ENCODE measurements around the gene MOB2.

Gene MOB2

GRCh38 chr11:1502954-1503707 lies 16.6 kb upstream of the MOB2 start:
- DNase-seq: no peak

GRCh38 chr11:1502168-1502953 lies 15.8 kb upstream of the MOB2 start:
- DNase-seq: no peak

GRCh38 chr11:1501421-1502167 lies 15.0 kb upstream of the MOB2 start:
- no peak for DNase-seq

GRCh38 chr11:1500466-1501420 lies 14.2 kb upstream of the MOB2 start:
- no peak for DNase-seq

DNA sequence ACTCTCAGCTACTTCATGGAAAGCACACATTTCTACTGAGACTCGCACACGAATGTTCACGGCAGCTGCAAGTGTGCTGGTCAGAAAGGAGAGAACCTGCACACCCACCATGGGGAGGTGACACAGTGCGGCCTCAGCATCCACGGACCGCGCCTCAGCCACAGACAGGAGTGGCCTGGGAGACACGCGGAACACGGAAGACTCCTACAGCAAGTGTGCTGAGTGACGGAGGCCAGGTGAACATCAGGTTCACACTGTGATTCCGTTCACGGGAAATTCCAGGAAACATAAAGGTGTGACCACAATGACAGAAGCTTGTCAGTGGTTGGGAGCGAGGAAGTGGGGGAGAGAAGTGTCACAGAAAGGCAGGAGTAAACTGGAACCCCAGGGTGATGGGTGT lies 13.3 kb upstream of the MOB2 start:
- no peak for DNase-seq

- DNase-seq: no peak
Observed at GRCh38 chr11:1499261-1499890, 12.8 kb upstream of the MOB2 start.

GRCh38 chr11:1498262-1498661 lies 11.7 kb upstream of the MOB2 start:
- DNase-seq: no peak

- DNase-seq: no peak
Observed at GRCh38 chr11:1497600-1497999, 11.0 kb upstream of the MOB2 start.

- no peak for DNase-seq
Observed at GRCh38 chr11:1496761-1497095, 10.1 kb upstream of the MOB2 start.

- no peak for DNase-seq
Observed at GRCh38 chr11:1496091-1496760, 9.6 kb upstream of the MOB2 start.

- no peak for DNase-seq
Observed at GRCh38 chr11:1494650-1495049, 8.1 kb upstream of the MOB2 start.

GRCh38 chr11:1493650-1494244 lies 7.2 kb upstream of the MOB2 start:
- DNase-seq: peak in 2 of 4 experiments; percentile 27 to 36

DNA sequence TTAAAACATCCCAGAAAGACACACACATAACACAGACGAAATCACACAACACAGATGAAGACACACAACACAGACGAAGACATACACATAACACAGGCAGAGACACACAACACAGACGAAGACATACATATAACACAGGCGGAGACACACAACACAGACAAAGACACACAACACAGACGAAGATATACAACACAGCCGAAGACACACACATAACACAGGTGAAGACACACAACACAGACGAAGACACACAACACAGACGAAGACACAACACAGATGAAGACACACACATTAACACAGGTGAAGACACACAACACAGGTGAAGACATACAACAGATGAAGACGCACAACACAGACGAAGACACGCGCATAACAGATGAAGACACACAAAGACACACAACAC lies 4.8 kb upstream of the MOB2 start:
- no peak for DNase-seq

GRCh38 chr11:1490651-1491050 lies 4.1 kb upstream of the MOB2 start:
- DNase-seq: no peak

DNA sequence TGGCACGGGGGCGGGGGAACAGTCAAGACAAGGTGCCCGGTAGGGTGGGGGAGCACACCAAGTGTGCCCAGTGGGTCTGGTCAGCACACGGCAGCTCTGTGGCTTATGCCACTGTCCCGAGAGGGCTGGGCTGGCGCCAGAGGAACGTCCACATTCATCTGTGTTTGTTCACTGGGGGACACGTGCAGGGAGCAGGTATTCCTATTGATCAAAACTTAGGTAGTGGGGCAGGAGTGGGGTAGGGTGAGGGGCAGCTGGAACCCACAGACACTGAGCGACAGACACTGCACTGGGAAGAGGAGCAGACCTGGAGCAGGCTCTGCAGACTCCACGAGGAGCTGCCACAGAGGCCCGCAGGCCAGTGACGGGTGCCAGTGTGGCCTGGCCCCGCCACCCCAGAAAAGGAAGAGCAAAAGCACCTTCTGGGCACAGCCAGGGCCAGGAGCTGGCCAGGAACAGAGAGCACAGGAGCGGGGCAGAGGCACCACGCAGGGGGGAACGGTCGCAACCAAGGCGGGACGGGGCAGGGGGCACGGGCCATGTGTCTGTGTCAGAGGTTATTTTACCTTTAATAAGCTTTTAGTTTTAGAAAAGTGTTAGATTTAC lies 2.1 kb upstream of the MOB2 start:
- DNase-seq: no peak

DNA sequence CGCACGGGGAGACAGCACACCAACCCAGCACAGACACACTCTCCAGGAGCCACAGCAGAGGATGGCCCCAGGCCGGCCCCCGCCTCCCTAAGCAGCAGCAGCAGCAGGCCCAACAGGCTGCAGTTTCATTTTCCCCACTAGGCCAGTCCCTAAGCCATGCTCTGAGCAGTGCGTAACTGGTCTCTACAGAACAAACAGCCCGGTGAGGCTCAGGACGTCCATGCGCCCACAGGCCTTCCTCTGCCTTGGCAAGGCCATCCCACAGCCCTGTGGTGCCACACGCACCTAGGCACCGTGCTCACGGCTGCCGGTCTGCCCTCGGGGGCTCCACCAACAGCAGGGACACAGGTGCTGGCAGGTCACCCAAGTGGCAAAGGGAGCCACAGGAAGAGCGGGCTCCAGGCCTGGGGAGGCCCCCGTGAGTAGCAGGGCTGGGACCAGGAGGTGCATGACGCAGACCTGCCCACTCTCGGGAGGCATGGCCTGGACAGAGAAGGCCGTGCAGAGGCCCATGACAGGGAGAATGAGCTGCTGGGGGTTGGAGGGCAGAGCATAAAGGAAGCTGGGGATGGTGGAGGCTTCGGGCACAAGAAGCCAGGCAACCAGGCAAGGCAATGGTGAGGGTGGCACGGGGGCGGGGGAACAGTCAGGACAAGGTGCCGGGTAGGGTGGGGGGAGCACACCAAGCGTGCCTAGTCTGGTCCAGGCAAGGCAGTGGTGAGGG lies 1.4 kb upstream of the MOB2 start:
- DNase-seq: no peak

DNA sequence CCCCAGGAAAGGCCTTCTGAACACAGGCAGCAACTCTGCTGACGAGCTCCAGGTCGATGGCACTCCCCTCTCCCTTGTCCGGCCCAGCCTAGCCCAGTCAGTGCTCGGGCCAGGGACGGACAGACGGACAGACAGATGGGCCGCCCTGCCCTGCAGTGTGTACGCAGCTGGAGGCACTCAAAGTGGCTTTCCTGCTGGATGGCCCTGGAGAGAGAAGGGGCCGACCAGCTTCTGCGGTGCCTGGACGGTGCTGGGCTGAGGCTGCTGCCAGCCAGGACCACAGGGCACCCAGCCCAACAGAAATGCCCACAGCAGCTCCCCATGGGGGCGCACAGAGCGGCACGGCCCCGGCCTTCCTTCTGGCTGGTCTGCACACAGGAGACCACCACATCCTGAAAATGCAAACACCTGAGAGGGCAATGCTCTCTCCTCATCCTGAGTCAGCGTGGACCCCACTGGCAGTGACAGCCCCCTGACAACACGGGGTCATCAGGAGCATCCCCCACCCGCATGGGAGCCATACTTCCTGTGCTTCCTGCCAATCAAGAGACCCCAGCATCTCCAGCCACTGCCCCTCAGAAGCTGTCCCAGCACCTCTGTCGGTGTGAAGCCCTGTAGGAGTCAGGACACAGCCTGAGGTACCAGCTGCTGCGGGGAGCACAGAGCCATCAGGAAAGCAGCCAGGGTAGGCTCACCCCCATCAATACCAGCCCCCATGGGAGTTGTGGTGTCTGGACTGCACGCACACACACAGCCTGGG lies 692 bp upstream of the MOB2 start:
- no peak for DNase-seq

- DNase-seq: no peak
Observed at GRCh38 chr11:1485504-1485885, 1.1 kb downstream of the MOB2 start.

Data from suppressor macrophage (primary cell).